Brain microvascular endothelial cell (primary cell): Measurements from ENCODE around the gene TCAIM.
"Not testable (repeated sequence)": the region's sequence is repeated elsewhere in the genome, so short reads cannot be mapped to it uniquely, and the experiment has no call there.

Experiments used
- DNase-seq: peaks from one replicate; pipeline ENCODE4 v3.0.0-alpha.2; 2020
- H3K27ac ChIP-seq: fragments of 250-450 bp; sonication (Bioruptor Pico); 2 replicates; pipeline ENCODE4 v1.5.1; 2020; ENCODE audit warnings: mild to moderate bottlenecking, moderate library complexity
- H3K27me3 ChIP-seq: fragments of 250-450 bp; sonication (Bioruptor Pico); replicated peaks from 2 replicates; pipeline ENCODE4 v1.5.1; 2020; ENCODE audit warnings: mild to moderate bottlenecking
- H3K36me3 ChIP-seq: fragments of 250-450 bp; sonication (Bioruptor Pico); replicated peaks from 2 replicates; pipeline ENCODE4 v1.5.1; 2020; ENCODE audit warnings: mild to moderate bottlenecking
- H3K4me3 ChIP-seq: 2 replicates; pipeline ENCODE4 v1.5.1; 2011; ENCODE audit warnings: low read depth, mild to moderate bottlenecking, control low read depth, low read length, moderate library complexity
- CTCF ChIP-seq: IDR thresholded peaks from 2 replicates; pipeline ENCODE4 v1.5.1; 2011; ENCODE audit warnings: low read depth, mild to moderate bottlenecking, moderate library complexity, low read length, control low read depth, inconsistent platforms; ENCODE audit errors: missing control alignments
- in situ Hi-C: cut with HindIII; loops from 2 replicates; pipeline ENCODE4 v1.10.0; 2017; ENCODE audit warnings: low sequenced_read_pairs, low pct_ligation_motif_present

Gene TCAIM

GRCh38 chr3:44338828-44339127 is 212 bp downstream of the TCAIM start:
- Histone ChIP-seq H3K27me3 (no peaks in the 10 kb centered on the region), H3K36me3 (no peaks in the 10 kb centered on the region), H3K4me3 (peak overlapping the region; percentile 93), H3K27ac (peak overlapping the region; percentile 63)
- DNase-seq: no peak
- in situ Hi-C loops: no loop called here
- no peak for TF ChIP-seq CTCF

- Histone ChIP-seq H3K36me3 (no peaks in the 10 kb centered on the region), H3K27me3 (no peaks in the 10 kb centered on the region), H3K4me3 (peak overlapping the region; percentile 93), H3K27ac (peak overlapping the region; percentile 63)
- no peak for TF ChIP-seq CTCF
- in situ Hi-C loops: no loop called here
- no peak for DNase-seq
Measured at GRCh38 chr3:44339181-44340057, 853 bp downstream of the TCAIM start.

GRCh38 chr3:44340058-44340395 is 1.5 kb downstream of the TCAIM start:
- H3K36me3 ChIP-seq: no peaks in the 10 kb centered on the region
- TF ChIP-seq CTCF: no peak
- in situ Hi-C loops: no loop called here
- no peak overlapping the region for H3K27ac ChIP-seq
- DNase-seq: no peak
- H3K4me3 ChIP-seq: peak overlapping the region; percentile 93
- no peaks in the 10 kb centered on the region for H3K27me3 ChIP-seq

GRCh38 chr3:44342176-44342790 is 3.7 kb downstream of the TCAIM start:
- no peaks in the 10 kb centered on the region for H3K27me3 ChIP-seq
- no peaks in the 10 kb centered on the region for H3K36me3 ChIP-seq
- peak; percentile 41 for DNase-seq
- no peak overlapping the region for H3K27ac ChIP-seq
- no peak overlapping the region for H3K4me3 ChIP-seq
- TF ChIP-seq CTCF: no peak
- in situ Hi-C loops: no loop called here

GRCh38 chr3:44343421-44343820 is 4.9 kb downstream of the TCAIM start:
- no peaks in the 10 kb centered on the region for H3K36me3 ChIP-seq
- no peak overlapping the region for H3K27ac ChIP-seq
- TF ChIP-seq CTCF: no peak
- DNase-seq: no peak
- H3K27me3 ChIP-seq: no peaks in the 10 kb centered on the region
- in situ Hi-C loops: no loop called here
- H3K4me3 ChIP-seq: no peak overlapping the region

- H3K4me3 ChIP-seq, H3K27ac ChIP-seq, H3K36me3 ChIP-seq, H3K27me3 ChIP-seq, DNase-seq, in situ Hi-C loops: not testable (repeated sequence)
Measured at GRCh38 chr3:44346590-44346989, 8.0 kb downstream of the TCAIM start.
